Measurements from ENCODE around the gene TNS3.

Gene TNS3

DNA sequence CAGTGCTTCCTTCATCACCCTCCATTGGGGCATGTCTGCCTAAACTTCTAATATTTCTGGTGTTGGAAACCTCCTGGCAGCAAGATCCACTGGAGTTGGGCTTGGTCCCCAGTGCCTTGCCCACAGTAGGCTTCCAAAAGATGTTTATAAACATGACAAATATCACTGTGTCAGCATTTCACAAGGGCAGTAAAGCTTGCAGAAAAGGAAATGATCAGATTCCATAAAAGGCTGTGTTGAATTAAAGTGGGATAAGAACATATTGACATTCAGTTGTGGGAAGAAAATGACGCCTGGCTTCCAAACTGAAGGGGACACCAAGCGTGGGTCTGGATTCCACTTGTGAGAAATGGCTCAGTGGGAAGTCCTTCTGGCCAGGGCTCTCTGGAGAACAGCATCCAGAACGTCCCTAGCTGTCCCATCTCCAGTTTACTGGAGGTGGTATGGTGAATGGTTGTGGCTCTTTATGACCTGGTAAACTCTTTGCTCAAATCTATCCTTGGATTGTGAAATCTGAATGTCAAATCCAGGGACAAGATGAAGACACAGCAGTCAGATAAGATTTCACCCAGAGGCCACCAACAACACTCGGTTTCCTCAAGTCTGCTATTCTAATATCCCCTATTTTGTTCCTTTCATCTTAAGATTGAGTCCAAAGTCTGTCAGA lies 287.2 kb downstream of the TNS3 start:
- no peak for DNase-seq

DNA sequence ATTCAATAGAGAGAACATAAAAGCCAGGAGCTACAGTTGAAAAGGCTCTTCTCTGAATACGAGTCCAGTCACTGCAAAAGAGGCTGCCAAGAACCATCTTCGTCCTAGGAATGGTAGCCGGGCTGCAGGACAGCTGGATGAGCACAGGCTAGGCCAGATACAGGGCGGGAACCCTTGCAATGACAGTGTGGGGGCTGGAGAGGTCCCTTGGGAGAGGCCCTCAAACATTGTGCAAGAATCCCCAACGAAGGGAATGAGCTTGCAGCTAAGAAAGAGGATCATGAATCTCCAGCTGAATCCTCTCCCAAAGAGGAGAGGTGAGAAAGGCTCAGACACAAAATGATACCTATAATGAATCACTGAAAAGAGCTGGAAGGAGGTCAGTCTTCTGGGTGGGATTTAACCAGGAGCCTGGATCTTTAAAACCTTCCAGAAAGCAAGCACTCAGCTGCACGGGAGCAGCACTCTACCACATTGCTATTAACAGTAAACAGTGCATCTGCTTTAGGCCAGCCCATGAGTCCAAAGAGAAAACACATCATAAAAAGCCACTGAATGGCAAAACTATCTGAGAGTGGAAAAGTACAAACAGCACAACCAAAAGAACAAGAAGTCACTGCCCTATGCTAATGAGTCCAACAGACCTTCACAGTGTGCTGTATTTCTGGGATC lies 287.9 kb downstream of the TNS3 start:
- no peak for DNase-seq

DNA sequence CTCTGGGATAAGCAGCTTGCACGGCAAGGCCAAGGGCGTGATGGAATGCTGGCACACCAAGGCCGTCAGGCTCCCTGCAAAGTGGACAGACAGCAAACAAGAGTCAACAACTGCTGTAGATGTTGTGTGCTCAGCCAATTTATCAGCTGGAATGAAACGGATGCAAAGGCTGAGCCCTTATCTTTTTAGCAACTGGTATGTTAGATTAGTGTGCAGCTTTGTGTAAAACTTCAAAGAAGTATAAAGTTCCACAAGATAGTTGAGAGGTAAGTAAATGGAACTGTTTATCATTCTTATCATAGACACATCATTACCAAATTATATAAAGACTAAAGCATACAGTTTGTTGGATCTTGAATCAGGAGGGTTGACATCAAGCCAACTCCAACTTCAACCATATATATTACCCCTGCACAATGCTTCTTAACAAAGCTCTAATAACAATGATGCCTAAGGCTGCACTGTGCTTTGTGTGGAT lies 289.0 kb downstream of the TNS3 start:
- DNase-seq, result no peak

DNA sequence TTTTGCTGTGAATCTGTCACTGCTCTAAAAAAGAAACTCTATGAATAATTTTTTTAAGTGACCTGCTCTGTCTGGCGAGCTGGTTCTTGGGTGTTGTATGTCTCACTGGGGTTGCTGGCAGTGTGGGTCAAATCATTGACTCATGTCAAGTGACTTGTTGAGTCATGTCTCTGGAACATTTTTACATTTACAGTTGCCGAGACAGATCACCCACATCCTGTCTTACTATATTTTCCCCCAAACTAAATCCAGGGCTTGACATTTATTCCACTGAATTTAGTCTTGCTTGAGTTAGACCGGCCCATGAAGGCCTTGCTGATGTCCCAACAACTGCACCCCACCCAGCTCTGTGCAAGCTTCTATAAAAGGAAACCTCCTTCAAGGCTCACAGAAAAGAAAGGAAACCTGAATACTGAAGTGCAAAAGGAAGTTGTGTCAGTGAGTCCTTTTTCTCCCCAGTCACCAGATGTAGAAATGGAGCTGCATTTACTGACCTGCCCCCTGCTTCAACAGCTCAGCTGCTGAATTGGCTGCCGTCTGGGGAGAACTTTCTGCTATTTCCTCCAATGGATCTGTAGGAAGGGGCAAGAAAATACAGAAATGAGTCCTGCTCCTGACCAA lies 290.3 kb downstream of the TNS3 start:
- DNase-seq, result peak; percentile 87 to 95

DNA sequence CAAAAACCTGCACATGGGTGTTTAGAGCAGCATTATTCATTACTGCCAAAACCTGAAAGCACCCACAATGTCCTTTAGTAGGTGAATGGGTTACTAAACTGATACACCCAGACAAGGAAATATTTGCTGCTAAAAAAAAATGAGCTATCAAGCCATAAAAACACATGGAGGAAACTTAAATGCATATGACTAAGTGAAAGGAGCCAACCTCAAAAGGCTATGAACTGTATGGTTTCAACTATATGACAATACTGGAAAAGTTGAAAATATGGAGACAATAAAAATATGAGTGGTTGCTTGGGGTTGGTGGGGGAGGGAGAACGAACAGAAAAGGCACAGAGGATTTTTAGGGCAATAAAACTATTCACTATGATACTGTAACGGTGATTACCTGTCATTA lies 291.0 kb downstream of the TNS3 start:
- no peak for DNase-seq

DNA sequence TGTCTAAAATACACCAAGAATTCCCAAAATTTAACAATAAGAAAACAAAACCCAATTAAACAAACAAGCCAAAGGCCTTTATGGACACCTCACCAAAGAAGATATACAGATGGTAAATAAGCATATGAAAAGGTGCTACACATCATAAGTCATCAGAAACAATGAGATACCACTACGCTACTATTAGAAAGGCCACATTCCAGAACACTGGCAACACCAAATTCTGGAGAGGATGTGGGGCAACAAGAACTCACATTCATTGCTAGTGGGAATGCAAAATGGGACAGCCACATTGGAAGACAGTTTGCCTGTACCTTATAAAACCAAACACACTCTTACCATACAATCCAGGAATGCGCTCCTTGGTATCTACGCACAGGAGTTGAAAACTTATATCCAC lies 291.4 kb downstream of the TNS3 start:
- DNase-seq, result no peak

DNA sequence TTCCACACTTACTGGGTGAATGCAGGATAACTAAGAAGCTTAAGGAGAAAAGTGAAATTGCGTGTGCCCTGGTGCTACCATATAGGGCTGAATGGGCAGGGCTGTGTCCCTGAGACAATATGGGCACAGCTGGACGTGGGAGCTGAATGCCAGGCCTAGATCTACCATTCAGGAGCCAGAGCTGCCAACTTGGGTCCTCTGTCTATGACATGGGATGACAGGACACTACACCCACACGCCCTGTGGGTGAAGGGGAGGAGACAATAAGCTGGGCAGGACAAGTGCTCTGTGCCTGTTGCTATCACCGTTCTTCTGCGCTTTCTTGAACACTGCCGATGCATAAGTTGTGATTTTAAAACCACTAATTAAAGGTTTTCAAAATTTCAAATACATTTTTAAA lies 293.9 kb downstream of the TNS3 start:
- DNase-seq, result peak; percentile 33 to 52

DNA sequence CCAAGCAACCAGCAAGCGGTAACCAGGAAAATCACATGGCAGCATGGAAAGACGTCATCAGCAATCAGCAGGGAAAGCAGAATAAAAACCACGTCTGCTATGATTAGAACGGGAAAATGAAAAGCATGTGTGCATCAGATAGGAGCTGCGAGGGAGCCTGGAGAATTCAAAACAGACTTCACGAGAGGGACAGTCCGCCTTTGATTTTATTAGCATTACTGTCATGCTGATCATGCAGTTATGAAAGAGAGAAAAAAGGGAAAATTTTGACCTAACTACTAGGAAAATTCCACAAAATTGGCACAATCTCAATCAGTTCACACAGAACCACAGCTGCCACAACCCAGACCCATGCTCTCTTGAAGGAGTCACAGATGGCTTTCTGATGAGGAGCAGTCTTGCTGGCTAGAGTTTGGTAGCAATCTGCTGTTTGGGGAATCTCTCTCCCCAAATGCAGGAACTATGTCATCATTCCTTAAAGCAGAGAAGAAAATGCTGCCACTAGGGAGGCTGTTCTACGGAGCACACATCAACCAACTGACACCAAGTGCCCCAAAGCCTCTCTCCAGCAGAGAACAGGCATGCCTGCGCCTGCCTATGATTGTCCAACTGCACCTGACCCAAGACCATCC lies 295.9 kb downstream of the TNS3 start:
- DNase-seq, result no peak

DNA sequence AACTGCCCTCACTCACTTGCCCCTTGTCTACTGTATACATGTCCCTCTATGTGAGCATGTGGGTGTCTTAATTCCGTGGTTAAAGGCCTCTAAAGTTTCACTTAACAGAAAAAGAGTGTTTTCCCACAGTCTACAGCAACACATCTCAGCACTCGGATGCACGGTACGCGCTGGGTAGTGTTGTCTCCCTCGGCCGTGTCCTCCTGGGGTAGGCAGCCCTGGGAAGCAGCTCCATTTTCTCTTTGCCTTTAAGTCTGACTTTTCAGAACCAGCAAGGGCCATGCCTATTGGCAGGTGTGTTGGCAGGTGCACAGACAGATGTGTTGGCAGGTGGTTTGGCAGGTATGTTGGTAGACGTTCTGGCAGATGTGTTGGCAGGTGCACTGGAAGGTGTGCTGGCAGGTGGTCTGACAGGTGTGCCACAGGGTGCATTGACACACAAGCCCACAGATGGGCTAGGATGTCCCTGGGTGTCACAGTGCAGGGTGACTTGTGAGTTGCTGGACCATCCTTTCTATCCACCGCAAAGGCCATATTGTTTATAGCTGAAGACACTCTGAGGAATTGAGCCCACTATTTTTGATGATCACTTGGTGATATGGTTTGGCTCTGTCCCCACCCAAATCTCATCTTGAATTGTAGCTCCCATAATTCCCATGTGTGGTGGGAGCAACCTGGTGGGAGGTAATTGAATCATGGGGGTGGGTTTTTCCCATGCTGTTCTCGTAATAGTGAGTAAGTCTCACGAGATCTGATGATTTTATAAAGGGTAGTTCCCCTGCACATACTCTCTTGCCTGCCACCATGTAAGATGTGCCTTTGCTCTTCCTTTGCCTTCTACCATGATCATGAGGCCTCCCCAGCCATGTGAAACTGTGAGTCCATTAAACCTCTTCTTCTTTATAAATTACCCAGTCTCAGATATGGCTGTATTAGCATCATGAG lies 296.9 kb downstream of the TNS3 start:
- DNase-seq, result peak in 1 of 2 donors; percentile 48

DNA sequence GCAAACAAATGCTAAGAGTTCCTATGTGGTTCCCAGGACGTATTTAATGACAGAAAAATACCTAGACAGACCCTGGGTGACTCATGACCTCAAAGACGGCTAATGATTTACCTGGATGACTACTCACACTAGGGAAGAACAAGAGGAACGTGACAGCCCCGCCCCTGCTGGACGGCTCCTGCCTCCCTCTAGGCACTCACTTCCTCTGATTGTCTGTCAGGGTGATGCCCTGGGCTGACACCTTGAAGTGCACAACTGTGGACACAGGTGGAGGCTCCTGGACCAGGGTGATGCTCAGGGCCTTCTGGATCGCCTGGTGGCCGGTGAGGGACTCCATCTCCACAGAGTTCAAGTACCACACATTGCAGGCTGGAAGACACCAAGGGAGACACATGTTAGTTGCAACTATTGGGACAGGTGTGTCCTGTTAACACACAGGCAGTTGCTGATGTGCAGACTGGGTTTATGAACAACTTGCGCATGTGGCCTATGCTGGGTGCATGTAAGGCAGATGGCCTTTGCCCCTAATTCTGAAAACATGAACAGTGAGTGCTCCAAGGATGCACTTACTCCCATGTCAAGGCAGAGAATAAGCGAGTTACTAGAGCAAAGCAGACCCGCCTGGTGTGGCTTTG lies 298.3 kb downstream of the TNS3 start:
- DNase-seq, result no peak

DNA sequence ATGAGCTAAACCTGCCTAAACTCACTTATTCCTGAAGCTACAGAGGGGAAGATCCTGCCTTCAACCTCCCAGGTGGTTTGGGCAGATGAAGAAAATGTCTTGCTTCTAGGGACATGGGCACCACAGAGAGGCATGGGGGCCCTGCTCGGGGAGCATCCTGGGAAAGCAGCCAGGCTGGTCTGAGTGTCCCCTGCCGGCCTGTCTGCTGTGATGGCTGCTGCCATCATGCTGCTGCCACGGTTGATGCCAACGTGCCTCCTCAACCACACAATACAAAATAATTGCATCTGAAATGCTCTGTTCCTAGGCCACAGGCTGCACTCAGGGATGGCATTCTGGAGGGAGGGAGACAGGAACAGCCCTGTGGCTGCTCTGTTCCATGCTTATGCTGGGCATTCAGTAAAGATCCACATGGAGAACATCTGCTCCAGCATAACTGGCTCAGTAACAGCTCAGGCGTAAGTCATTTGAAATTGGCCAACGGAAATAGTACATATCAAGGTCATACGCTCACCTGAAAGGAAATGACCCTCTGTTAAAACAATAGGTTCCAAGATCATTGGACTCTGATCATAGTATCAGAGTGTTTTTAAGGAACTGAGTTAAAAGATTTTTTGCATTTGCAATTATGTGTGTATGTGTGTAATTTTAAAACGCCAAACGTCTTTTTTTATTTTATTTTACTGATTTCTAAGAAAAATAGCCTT lies 299.0 kb downstream of the TNS3 start:
- DNase-seq, result no peak

DNA sequence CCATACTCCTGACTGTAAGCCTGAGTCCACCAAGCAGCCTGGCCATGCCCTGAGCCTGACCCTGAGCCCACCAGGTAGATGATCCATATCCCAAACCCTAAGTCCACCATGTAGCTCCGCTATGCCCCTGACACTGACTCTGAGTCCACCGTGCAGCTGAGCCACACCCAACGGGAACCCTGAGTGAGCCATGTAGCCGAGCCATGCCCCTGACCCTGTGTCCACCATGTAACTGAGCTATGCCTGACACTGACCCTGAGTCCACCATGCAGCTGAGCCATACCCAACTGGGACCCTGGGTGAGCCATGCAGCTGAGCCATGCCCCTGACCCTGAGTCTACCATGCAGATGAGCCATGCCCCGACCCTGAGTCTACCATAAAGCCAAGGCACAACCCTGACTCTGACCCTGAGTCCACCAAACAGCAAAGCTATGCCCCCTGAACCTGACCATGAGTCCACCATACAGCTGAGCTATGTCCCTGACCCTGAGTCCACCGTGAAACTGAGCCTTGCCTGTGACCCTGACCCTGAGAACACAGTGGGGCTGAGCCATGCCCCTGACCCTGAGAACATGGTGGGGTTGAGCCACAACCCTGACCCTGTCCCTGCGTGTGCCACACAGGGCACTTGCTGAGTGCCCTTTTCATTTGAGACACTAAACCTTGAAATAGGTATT lies 299.8 kb downstream of the TNS3 start:
- DNase-seq, result no peak

DNA sequence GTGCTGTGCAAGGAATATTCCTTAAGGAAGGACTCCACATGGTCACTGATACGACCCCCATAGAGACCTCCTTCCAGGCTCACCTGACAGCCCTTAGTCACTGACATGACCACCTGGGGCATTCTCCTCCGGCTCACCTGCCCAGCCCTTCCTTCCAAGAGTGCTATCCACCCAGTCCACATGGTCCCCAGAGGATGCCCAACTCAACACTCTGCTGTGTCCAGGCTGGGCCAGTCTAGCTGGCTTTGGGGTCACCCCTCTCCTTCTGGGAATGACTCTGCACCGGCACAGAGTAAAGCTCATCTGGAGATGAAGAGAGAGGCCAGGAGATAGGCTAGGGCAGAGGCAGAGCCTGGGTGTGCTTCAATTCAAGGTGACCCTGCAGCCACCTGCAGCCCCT lies 300.8 kb downstream of the TNS3 start:
- DNase-seq, result no peak

DNA sequence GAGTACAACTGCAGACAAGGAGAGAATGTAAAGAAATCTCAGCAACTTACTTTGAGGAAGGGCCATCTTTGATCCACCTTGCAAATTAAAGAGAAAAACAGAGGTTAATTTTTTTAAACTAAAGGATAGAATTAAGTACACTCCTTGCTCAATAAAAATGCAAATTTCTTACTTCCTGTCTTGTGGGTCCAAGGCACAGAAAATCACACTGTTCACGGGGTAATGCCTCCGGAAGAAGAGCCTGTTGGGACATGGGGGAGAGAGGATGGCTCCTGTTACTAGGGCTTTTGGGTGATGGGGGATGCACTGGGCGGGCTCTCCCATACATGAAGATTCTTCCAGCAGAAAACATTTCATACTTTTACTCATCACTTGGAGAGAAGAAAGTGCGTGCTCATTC lies 301.8 kb downstream of the TNS3 start:
- no peak for DNase-seq

DNA sequence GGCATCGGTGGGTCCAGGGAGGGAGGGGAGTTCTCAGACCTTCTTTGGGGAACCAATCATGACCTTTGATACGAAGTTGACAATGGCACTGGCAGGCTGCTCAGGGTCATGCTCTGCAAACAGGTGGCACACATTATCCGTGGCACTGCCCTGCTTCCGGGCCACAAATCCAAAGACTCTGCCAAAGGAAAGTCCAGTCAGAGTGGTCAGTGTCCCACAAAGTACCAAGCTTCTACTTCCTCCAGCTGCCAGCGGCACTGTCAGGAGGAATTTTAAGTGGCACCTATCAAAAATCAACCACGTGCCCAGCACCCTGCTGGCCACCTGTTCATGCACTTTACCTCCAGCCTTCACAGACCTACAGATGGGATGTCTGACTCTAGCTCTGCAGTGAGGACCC lies 303.9 kb downstream of the TNS3 start:
- DNase-seq, result no peak

DNA sequence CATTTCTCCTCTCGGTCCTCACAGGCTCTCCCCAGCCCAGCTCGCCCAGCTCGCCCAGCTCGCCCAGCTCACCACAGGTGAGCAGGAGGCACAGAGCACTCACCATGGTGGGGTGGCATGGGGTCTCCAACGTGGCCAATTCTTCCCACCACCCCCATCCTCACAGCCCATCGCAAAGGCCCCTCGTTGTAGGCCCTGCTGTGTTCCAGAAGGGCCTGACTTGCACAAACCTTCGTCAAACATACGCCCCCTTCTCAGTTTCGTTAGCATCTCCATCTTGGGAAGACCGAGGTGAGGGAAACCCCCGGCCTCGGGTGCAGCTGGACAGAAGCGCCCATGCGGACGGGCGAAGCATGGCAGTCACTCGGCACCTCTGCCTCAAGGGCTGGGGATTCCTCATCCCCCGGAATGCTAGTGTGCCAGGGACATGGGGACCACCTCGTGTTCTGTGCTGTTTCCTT lies 304.6 kb downstream of the TNS3 start:
- no peak for DNase-seq

DNA sequence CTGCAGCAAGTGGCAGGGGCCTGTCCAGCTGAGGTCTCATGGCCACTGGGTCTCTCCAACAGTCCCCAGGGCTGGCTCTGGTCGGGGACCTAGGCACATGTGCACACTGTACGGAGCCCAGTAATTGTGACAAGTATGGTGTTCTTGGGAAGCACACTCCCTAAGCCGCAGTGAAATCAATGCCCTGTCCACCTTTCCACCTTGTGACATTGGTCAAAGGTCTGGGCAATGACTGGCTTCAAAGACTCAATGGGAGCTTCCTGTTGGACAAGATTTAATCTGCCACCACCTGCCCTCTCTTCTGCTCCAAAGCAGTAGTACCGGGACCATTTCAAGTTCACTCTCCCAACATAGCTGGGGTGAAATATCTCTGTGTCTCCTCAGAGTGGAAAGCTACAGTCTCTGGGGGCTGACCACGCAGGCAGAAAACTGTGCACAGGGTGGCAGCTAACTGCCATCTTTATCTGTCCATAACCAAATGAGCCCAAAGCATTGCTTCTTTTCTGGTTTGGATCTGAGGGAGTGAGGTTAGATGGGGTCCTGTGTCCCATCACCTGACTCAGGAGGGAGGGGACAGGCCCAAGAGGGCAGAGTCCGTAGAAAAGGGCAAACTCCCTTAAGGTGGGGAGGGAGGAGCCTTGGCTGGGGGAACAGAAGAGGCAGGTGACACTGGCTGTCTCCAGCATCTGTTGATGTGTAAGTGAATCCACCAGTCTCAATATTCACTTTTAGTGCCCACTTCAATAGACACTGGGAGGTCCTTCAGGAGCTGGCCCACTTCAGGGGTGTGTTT lies 307.7 kb downstream of the TNS3 start:
- DNase-seq, result no peak

DNA sequence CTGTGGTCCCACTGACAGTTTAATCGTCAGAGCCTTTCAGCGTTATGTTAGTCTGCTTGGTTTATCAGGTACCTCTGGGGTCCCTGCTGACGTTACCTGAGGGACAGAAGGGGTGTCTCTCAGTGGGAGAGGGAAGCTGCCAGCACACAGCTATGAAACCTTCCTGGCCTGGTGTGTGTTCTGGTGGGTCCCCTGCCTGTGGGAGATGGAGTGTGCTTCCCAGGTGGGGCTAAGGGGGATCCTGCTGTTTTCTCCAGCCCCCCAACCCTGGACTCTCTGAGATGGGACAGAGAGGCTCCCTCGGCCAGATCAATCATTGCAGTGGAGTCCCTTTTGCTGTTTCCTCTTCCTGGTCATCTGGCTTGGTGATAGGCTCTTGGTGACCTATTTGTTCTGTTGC lies 308.8 kb downstream of the TNS3 start:
- no peak for DNase-seq

DNA sequence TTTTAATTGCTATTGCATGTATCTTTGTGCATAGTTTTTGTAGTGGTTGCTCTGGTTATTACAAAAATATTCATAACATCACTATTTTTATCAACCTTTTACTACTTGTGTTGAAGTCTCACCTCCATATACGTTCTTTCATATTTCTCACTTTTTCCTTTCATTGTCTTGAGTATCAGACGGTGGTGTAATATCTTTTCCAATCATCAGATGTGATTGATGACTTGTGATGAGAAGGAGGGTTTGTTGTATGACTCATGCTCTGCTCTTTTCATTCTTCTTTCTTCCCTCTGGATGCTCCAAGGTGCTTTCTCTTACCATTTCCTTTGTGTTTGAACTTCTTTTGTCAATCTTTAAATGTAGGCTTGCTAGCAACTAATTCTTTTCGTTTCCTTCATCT lies 310.2 kb downstream of the TNS3 start:
- DNase-seq, result no peak

All from inflammatory macrophage treated with lipopolysaccharide for 1 hour (primary cell).